ENCODE measurements around the gene LONP2.
"Not testable (repeated sequence)": the region's sequence is repeated elsewhere in the genome, so short reads cannot be mapped to it uniquely, and the experiment has no call there.

LONP2 gene

DNA sequence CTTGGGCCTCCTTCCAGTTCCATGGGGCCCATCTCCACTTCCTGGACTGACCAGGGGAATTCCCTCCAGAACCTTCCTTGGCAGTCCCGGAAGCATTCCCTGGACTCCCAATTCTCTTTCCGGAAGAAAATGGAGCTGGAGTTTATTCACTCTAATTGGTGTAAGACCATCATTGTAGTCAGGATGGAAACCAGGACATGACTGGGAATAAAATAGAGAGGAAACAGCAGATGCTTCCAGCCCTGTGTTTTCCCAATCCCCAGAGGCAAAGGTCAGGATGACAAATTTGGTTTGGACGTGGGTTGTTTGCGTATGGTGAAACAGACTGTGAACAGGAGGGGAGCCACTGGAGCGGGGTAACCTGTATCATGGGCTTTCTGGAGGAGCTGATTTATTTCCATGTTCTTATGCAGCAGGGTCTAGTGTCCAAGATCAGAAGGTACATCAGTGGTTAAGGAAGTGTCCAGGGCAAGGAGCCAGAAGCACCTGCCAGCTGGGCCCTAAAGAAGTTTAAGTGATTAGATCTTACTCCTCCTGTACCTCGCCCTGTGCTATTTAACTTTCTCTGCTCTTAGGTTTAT is 8.5 kb upstream of the LONP2 start:
- WGBS, 2 donors (ENCODE audit: extremely low coverage in 2 of 2, insufficient read length in 2 of 2, insufficient replicate concordance in 1 of 2) = no CpG with 5 or more reads among the region's 6 CpGs

GRCh38 chr16:48236286-48236685 is 7.8 kb upstream of the LONP2 start:
- WGBS, 2 donors (ENCODE audit: extremely low coverage in 2 of 2, insufficient read length in 2 of 2, insufficient replicate concordance in 1 of 2) = no CpG with 5 or more reads among the region's 1 CpG

More for the DNA sequence above, 8.5 kb upstream of the LONP2 start:
- Histone ChIP-seq H3K9ac (ENCODE audit: low read depth, low read length, poor library complexity) (no peak overlapping the region), H3K4me2 (ENCODE audit: insufficient read depth, low read length, poor library complexity, severe bottlenecking) (no peak overlapping the region), H2BK5ac (ENCODE audit: low read length) (no peak overlapping the region), H2BK120ac (ENCODE audit: low read depth, low read length) (no peak overlapping the region), H3K36me3 (replicated peaks in 1 of 2; ENCODE audit: control insufficient read depth in 2 of 2, insufficient read depth in 2 of 2, low read length in 2 of 2) (no peaks in the 10 kb centered on the region), H3K23ac (ENCODE audit: low read depth, low read length, poor library complexity) (no peak overlapping the region), H3K4me1 (ENCODE audit: control insufficient read depth in 2 of 2, insufficient read depth in 1 of 2, low read depth in 1 of 2, low read length in 2 of 2) (no peaks in the 10 kb centered on the region), H3K27ac (replicated peaks; ENCODE audit: low read length) (no peak overlapping the region), H4K91ac (ENCODE audit: low read depth, low read length, poor library complexity) (no peak overlapping the region), H2AFZ (ENCODE audit: low read length) (no peak overlapping the region), H3K18ac (ENCODE audit: low read length) (no peak overlapping the region), H2BK15ac (ENCODE audit: low read length) (no peak overlapping the region), H3K14ac (ENCODE audit: low read length) (no peak overlapping the region), H3K4ac (ENCODE audit: low read length) (no peak overlapping the region), H3K4me3 (ENCODE audit: low read length in 2 of 2) (no peak overlapping the region), H3K27me3 (ENCODE audit: control insufficient read depth in 3 of 3, insufficient read depth in 3 of 3, low read depth in 1 of 3, low read length in 3 of 3) (peaks cover 0 to 4% (median 0%) of the 10 kb centered on the region in 3 experiments), H3K79me1 (ENCODE audit: low read depth, low read length) (no peaks in the 10 kb centered on the region), H4K8ac (ENCODE audit: low read depth, low read length) (no peak overlapping the region), H3K9me3 (replicated peaks in 1 of 2; ENCODE audit: control insufficient read depth in 2 of 2, insufficient read depth in 1 of 2, low read depth in 1 of 2, low read length in 2 of 2) (no peaks in the 10 kb centered on the region), H2AK5ac (ENCODE audit: low read depth, low read length) (no peak overlapping the region), H2BK12ac (ENCODE audit: low read length) (no peak overlapping the region)
- DNase-seq (ENCODE audit: low spot score) = no peak

GRCh38 chr16:48240147-48240546 is 4.0 kb upstream of the LONP2 start:
- H3K36me3 ChIP-seq (replicated peaks in 1 of 2; ENCODE audit: control insufficient read depth in 2 of 2, insufficient read depth in 2 of 2, low read length in 2 of 2); H3K4me3 ChIP-seq (ENCODE audit: low read length in 2 of 2); H3K9me3 ChIP-seq (replicated peaks in 1 of 2; ENCODE audit: control insufficient read depth in 2 of 2, insufficient read depth in 1 of 2, low read depth in 1 of 2, low read length in 2 of 2); H4K8ac ChIP-seq (ENCODE audit: low read depth, low read length); H3K27me3 ChIP-seq (ENCODE audit: control insufficient read depth in 3 of 3, insufficient read depth in 3 of 3, low read depth in 1 of 3, low read length in 3 of 3); H2BK5ac ChIP-seq (ENCODE audit: low read length); H3K27ac ChIP-seq (replicated peaks; ENCODE audit: low read length); H2BK12ac ChIP-seq (ENCODE audit: low read length); H2AK5ac ChIP-seq (ENCODE audit: low read depth, low read length); H3K4ac ChIP-seq (ENCODE audit: low read length); H2AFZ ChIP-seq (ENCODE audit: low read length); DNase-seq (ENCODE audit: low spot score); H3K4me1 ChIP-seq (ENCODE audit: control insufficient read depth in 2 of 2, insufficient read depth in 1 of 2, low read depth in 1 of 2, low read length in 2 of 2); H2BK120ac ChIP-seq (ENCODE audit: low read depth, low read length); H4K91ac ChIP-seq (ENCODE audit: low read depth, low read length, poor library complexity); H3K9ac ChIP-seq (ENCODE audit: low read depth, low read length, poor library complexity); H3K79me1 ChIP-seq (ENCODE audit: low read depth, low read length); H3K23ac ChIP-seq (ENCODE audit: low read depth, low read length, poor library complexity); H3K4me2 ChIP-seq (ENCODE audit: insufficient read depth, low read length, poor library complexity, severe bottlenecking); H3K14ac ChIP-seq (ENCODE audit: low read length); H3K18ac ChIP-seq (ENCODE audit: low read length); H2BK15ac ChIP-seq (ENCODE audit: low read length): not testable (repeated sequence)
- WGBS, 2 donors (ENCODE audit: extremely low coverage in 2 of 2, insufficient read length in 2 of 2, insufficient replicate concordance in 1 of 2) = no CpG with 5 or more reads among the region's 3 CpGs

More at GRCh38 chr16:48236286-48236685, 7.8 kb upstream of the LONP2 start:
- H2BK120ac ChIP-seq (ENCODE audit: low read depth, low read length) = no peak overlapping the region
- no peaks in the 10 kb centered on the region for H3K36me3 ChIP-seq (replicated peaks in 1 of 2; ENCODE audit: control insufficient read depth in 2 of 2, insufficient read depth in 2 of 2, low read length in 2 of 2)
- no peak overlapping the region for H2BK15ac ChIP-seq (ENCODE audit: low read length)
- no peaks in the 10 kb centered on the region for H3K4me1 ChIP-seq (ENCODE audit: control insufficient read depth in 2 of 2, insufficient read depth in 1 of 2, low read depth in 1 of 2, low read length in 2 of 2)
- peaks cover 0 to 4% (median 0%) of the 10 kb centered on the region in 3 experiments for H3K27me3 ChIP-seq (ENCODE audit: control insufficient read depth in 3 of 3, insufficient read depth in 3 of 3, low read depth in 1 of 3, low read length in 3 of 3)
- no peak overlapping the region for H3K18ac ChIP-seq (ENCODE audit: low read length)
- DNase-seq (ENCODE audit: low spot score) = no peak
- H2AFZ ChIP-seq (ENCODE audit: low read length) = no peak overlapping the region
- H3K27ac ChIP-seq (replicated peaks; ENCODE audit: low read length) = no peak overlapping the region
- H2BK12ac ChIP-seq (ENCODE audit: low read length) = no peak overlapping the region
- H4K91ac ChIP-seq (ENCODE audit: low read depth, low read length, poor library complexity) = no peak overlapping the region
- no peak overlapping the region for H3K14ac ChIP-seq (ENCODE audit: low read length)
- no peak overlapping the region for H4K8ac ChIP-seq (ENCODE audit: low read depth, low read length)
- H3K4me2 ChIP-seq (ENCODE audit: insufficient read depth, low read length, poor library complexity, severe bottlenecking) = no peak overlapping the region
- no peak overlapping the region for H3K4ac ChIP-seq (ENCODE audit: low read length)
- no peaks in the 10 kb centered on the region for H3K9me3 ChIP-seq (replicated peaks in 1 of 2; ENCODE audit: control insufficient read depth in 2 of 2, insufficient read depth in 1 of 2, low read depth in 1 of 2, low read length in 2 of 2)
- H3K9ac ChIP-seq (ENCODE audit: low read depth, low read length, poor library complexity) = no peak overlapping the region
- no peak overlapping the region for H3K4me3 ChIP-seq (ENCODE audit: low read length in 2 of 2)
- H3K79me1 ChIP-seq (ENCODE audit: low read depth, low read length) = no peaks in the 10 kb centered on the region
- no peak overlapping the region for H2BK5ac ChIP-seq (ENCODE audit: low read length)
- H3K23ac ChIP-seq (ENCODE audit: low read depth, low read length, poor library complexity) = no peak overlapping the region
- H2AK5ac ChIP-seq (ENCODE audit: low read depth, low read length) = no peak overlapping the region

DNA sequence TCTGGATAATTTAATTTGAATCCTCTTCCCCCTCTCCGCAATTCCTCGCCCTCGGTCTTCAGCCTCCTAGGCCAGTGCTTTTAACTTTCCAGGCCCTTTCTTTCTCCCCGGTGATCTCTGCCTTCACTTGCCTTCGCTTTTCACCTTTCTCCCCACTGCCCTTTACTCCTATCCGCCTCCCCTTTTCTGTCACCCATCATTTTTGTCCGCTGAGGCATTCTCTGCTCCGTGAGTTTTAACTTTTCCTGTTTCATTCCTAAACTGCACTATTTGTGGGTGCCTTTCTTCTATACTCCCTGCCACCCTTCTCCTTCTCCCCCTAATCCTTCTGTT is 729 bp downstream of the LONP2 start:
- Histone ChIP-seq H2BK12ac (ENCODE audit: low read length) (no peak overlapping the region), H4K91ac (ENCODE audit: low read depth, low read length, poor library complexity) (no peak overlapping the region), H2AFZ (ENCODE audit: low read length) (peak overlapping the region; percentile 94), H2BK5ac (ENCODE audit: low read length) (no peak overlapping the region), H2AK5ac (ENCODE audit: low read depth, low read length) (no peak overlapping the region), H3K4me2 (ENCODE audit: insufficient read depth, low read length, poor library complexity, severe bottlenecking) (peak overlapping the region; percentile 87), H3K27me3 (ENCODE audit: control insufficient read depth in 3 of 3, insufficient read depth in 3 of 3, low read depth in 1 of 3, low read length in 3 of 3) (no peaks in the 10 kb centered on the region), H3K4me1 (ENCODE audit: control insufficient read depth in 2 of 2, insufficient read depth in 1 of 2, low read depth in 1 of 2, low read length in 2 of 2) (peaks cover 5 to 6% of the 10 kb centered on the region in 2 donors), H2BK15ac (ENCODE audit: low read length) (no peak overlapping the region), H3K9ac (ENCODE audit: low read depth, low read length, poor library complexity) (peak overlapping the region; percentile 100), H3K14ac (ENCODE audit: low read length) (no peak overlapping the region), H3K27ac (replicated peaks; ENCODE audit: low read length) (no peak overlapping the region), H2BK120ac (ENCODE audit: low read depth, low read length) (no peak overlapping the region), H4K8ac (ENCODE audit: low read depth, low read length) (no peak overlapping the region), H3K79me1 (ENCODE audit: low read depth, low read length) (peaks cover 10% of the 10 kb centered on the region), H3K9me3 (replicated peaks in 1 of 2; ENCODE audit: control insufficient read depth in 2 of 2, insufficient read depth in 1 of 2, low read depth in 1 of 2, low read length in 2 of 2) (no peaks in the 10 kb centered on the region), H3K23ac (ENCODE audit: low read depth, low read length, poor library complexity) (no peak overlapping the region), H3K18ac (ENCODE audit: low read length) (no peak overlapping the region), H3K36me3 (replicated peaks in 1 of 2; ENCODE audit: control insufficient read depth in 2 of 2, insufficient read depth in 2 of 2, low read length in 2 of 2) (no peaks in the 10 kb centered on the region), H3K4me3 (ENCODE audit: low read length in 2 of 2) (peak overlapping the region; percentile 88), H3K4ac (ENCODE audit: low read length) (no peak overlapping the region)
- no peak for DNase-seq (ENCODE audit: low spot score)
- no CpG with 5 or more reads among the region's 8 CpGs for WGBS, 2 donors (ENCODE audit: extremely low coverage in 2 of 2, insufficient read length in 2 of 2, insufficient replicate concordance in 1 of 2)
